HCT116 (cell line): ENCODE data around the gene RNF10. TPM values are rescaled to one million over a fixed set of nuclear protein-coding genes. Genes with fewer than 3 reads are reported as not detected.

Source experiments
- ATAC-seq: fragments of 200-7000 bp; cut with Tn5 transposase; 2 replicates; pipeline ENCODE4 v1.9.1; 2020; ENCODE audit warnings: mild to moderate bottlenecking, moderate library complexity
- BruUV-seq: library from RNA; stranded (reverse); fragments of 400-500 nt; replicated peaks from 2 replicates; lab custom pipeline; 2021; lab: Mats Ljungman, UMichigan
- CTCF ChIA-PET: fragments of 300-600 bp; sonication (Branson Sonifier 250); formaldehyde crosslinking; loops from one replicate; lab custom pipeline; 2021; ENCODE audit warnings: antibody characterized with exemption; lab: Charles Lee
- POLR2A ChIA-PET: fragments of 300-600, 350-600 bp; sonication (Branson Sonifier 250); formaldehyde crosslinking; loops from one replicate; lab custom pipeline; 2021; ENCODE audit warnings: antibody characterized with exemption; lab: Charles Lee
- RAD21 ChIA-PET, 2 experiments: fragments of 300-600 bp; sonication (Branson Sonifier 250); formaldehyde crosslinking; loops; one replicate each; lab custom pipeline; 2023; ENCODE audit warnings: low total read pairs in 2 of 2; ENCODE audit not compliant: uncharacterized antibody in 2 of 2, unreplicated experiment in 2 of 2, low non-redundant PET in 1 of 2; lab: Charles Lee
- DNase-seq: peaks from one replicate; pipeline ENCODE4 v3.0.0-alpha.2; 2010; ENCODE audit warnings: low read depth, low spot score
- H2AFZ ChIP-seq: fragments of 200-600 bp; shearing (Covaris generic), sonication (generic); 2 replicates; pipeline ENCODE4 v1.6.1; 2017; ENCODE audit warnings: low read depth, mixed run types, mixed read lengths, antibody characterized with exemption, low read length; ENCODE audit not compliant: poor library complexity, severe bottlenecking
- H3K27ac ChIP-seq: 2 replicates; pipeline ENCODE4 v1.5.1; 2012; ENCODE audit warnings: low read depth, low read length
- H3K27me3 ChIP-seq: fragments of 200-600 bp; sonication (generic); 2 replicates; pipeline ENCODE4 v1.6.1; 2016; ENCODE audit warnings: mixed run types, low read length, mixed read lengths; ENCODE audit not compliant: insufficient read depth
- H3K36me3 ChIP-seq, 2 experiments: fragments of 200-500 bp in 1 of 2; fragments of 200-600 bp in 1 of 2; sonication (Bioruptor generic) in 1 of 2; sonication (generic) in 1 of 2; 2 replicates each; pipeline versions ENCODE4 v1.5.1 to v1.6.1; 2014 to 2016; ENCODE audit warnings: low read length in 2 of 2, inconsistent platforms in 1 of 2, mixed read lengths in 1 of 2, mixed run types in 1 of 2; ENCODE audit not compliant: insufficient read depth in 2 of 2, control insufficient read depth in 1 of 2
- H3K4me1 ChIP-seq, 2 experiments: fragments of 200-600 bp in 1 of 2; sonication (generic) in 1 of 2; 2 replicates each; pipeline versions ENCODE4 v1.5.1 to v1.6.1; 2012 to 2017; ENCODE audit warnings: low read length in 2 of 2, inconsistent platforms in 1 of 2, mild to moderate bottlenecking in 1 of 2, mixed read lengths in 1 of 2, mixed run types in 1 of 2, moderate library complexity in 1 of 2; ENCODE audit not compliant: insufficient read depth in 2 of 2, control insufficient read depth in 1 of 2
- H3K4me2 ChIP-seq: fragments of 200-600 bp; sonication (generic); 2 replicates; pipeline ENCODE4 v1.6.1; 2017; ENCODE audit warnings: mixed run types, low read length, mixed read lengths
- H3K4me3 ChIP-seq, 2 experiments: fragments of 200-600 bp in 1 of 2; sonication (generic) in 1 of 2; replicated peaks in 1 of 2; 2 replicates each; pipeline ENCODE4 v1.5.1; 2011 to 2016; ENCODE audit warnings: low read length in 2 of 2, control low read depth in 1 of 2, low read depth in 1 of 2, mild to moderate bottlenecking in 1 of 2, mixed read lengths in 1 of 2, mixed run types in 1 of 2
- H3K79me2 ChIP-seq: fragments of 200-600 bp; sonication (generic); 2 replicates; pipeline ENCODE4 v1.6.1; 2017; ENCODE audit warnings: mild to moderate bottlenecking, mixed run types, low read length, moderate library complexity, mixed read lengths; ENCODE audit not compliant: insufficient read depth
- H3K9ac ChIP-seq: fragments of 200-600 bp; sonication (generic); 2 replicates; pipeline ENCODE4 v1.6.1; 2016; ENCODE audit warnings: low read length, mixed read lengths
- H3K9me2 ChIP-seq: fragments of 200-600 bp; sonication (generic), shearing (Covaris generic); 2 replicates; pipeline ENCODE4 v1.6.1; 2017; ENCODE audit warnings: mixed run types, mild to moderate bottlenecking, moderate library complexity; ENCODE audit not compliant: insufficient read depth
- H3K9me3 ChIP-seq, 2 experiments: fragments of 200-500 bp in 1 of 2; fragments of 200-600 bp in 1 of 2; sonication (Bioruptor generic) in 1 of 2; sonication (generic) in 1 of 2; 2 replicates each; pipeline ENCODE4 v1.6.1; 2014 to 2017; ENCODE audit warnings: low read length in 2 of 2, mixed read lengths in 2 of 2, inconsistent platforms in 1 of 2, low read depth in 1 of 2, mild to moderate bottlenecking in 1 of 2, mixed run types in 1 of 2, moderate library complexity in 1 of 2; ENCODE audit not compliant: control insufficient read depth in 1 of 2, insufficient read depth in 1 of 2
- H4K20me1 ChIP-seq: fragments of 200-600 bp; sonication (generic), shearing (Covaris generic); 2 replicates; pipeline ENCODE4 v1.6.1; 2017; ENCODE audit warnings: mixed run types, mild to moderate bottlenecking, moderate library complexity; ENCODE audit not compliant: insufficient read depth
- ATF3 ChIP-seq: IDR thresholded peaks from 2 replicates; pipeline ENCODE4 v1.6.1; 2012
- CEBPB ChIP-seq: IDR thresholded peaks from 2 replicates; pipeline ENCODE4 v1.6.1; 2012; ENCODE audit warnings: low read depth
- ELF1 ChIP-seq: IDR thresholded peaks from 2 replicates; pipeline ENCODE4 v1.6.1; 2012; ENCODE audit warnings: low read depth, borderline replicate concordance
- EZH2 ChIP-seq: fragments of 200-600 bp; sonication (generic); IDR thresholded peaks from 2 replicates; pipeline ENCODE4 v1.6.1; 2017; ENCODE audit warnings: antibody characterized with exemption, mixed run types
- EZH2phosphoT487 ChIP-seq: fragments of 200-600 bp; IDR thresholded peaks from 2 replicates; pipeline ENCODE4 v1.6.1; 2018; ENCODE audit warnings: antibody characterized with exemption, borderline replicate concordance
- JUND ChIP-seq: IDR thresholded peaks from 2 replicates; pipeline ENCODE4 v1.6.1; 2012
- REST ChIP-seq: IDR thresholded peaks from 2 replicates; pipeline ENCODE4 v1.6.1; 2012; ENCODE audit warnings: low read depth
- SIN3A ChIP-seq: IDR thresholded peaks from 2 replicates; pipeline ENCODE4 v1.6.1; 2012; ENCODE audit warnings: low read depth
- SP1 ChIP-seq: IDR thresholded peaks from 2 replicates; pipeline ENCODE4 v1.6.1; 2012; ENCODE audit warnings: low read depth
- TCF7L2 ChIP-seq: IDR thresholded peaks from 2 replicates; pipeline ENCODE4 v1.7.0; 2011; ENCODE audit warnings: borderline replicate concordance, inconsistent platforms; ENCODE audit not compliant: insufficient read depth, insufficient read length; ENCODE audit errors: extremely low read depth
- YY1 ChIP-seq: IDR thresholded peaks from 2 replicates; pipeline ENCODE4 v1.6.1; 2011; ENCODE audit warnings: low read length, low read depth, moderate library complexity, mild to moderate bottlenecking; ENCODE audit not compliant: insufficient replicate concordance; ENCODE audit errors: extremely low read depth
- ZBTB33 ChIP-seq: IDR thresholded peaks from 2 replicates; pipeline ENCODE4 v1.6.1; 2011; ENCODE audit warnings: mild to moderate bottlenecking, low read length, moderate library complexity; ENCODE audit not compliant: insufficient replicate concordance; ENCODE audit errors: extremely low read depth
- ZNF274 ChIP-seq: fragments of 200-500 bp; sonication (Bioruptor generic); IDR thresholded peaks from 2 replicates; pipeline ENCODE4 v1.6.1; 2014; ENCODE audit warnings: mild to moderate bottlenecking, low read depth, low read length, inconsistent platforms
- intact Hi-C: fragments of 100-400 bp; cut with micrococcal nuclease; formaldehyde crosslinking; loops from 2 replicates; pipeline ENCODE4 v1.10.0; 2022
- total RNA-seq: library from RNA; stranded (reverse); gene quantifications from one replicate; pipeline ENCODE4 v1.2.1, GENCODE V29; 2021; ENCODE audit not compliant: unreplicated experiment
- TF ChIP-seq, protein P1 (sequence below), 3 experiments: fragments of 200-600 bp in 1 of 3; sonication (generic) in 1 of 3; IDR thresholded peaks in 2 of 3; conservative IDR thresholded peaks in 1 of 3; 2 replicates each; pipeline ENCODE4 v1.5.1; 2012 to 2017; ENCODE audit warnings: low read depth in 2 of 3, low read length in 2 of 3, antibody characterized with exemption in 1 of 3, borderline replicate concordance in 1 of 3, control low read depth in 1 of 3, mild to moderate bottlenecking in 1 of 3, mixed read lengths in 1 of 3, mixed run types in 1 of 3, moderate library complexity in 1 of 3; ENCODE audit not compliant: insufficient read depth in 1 of 3

The RNF10 gene
- total RNA-seq, 1 experiment from 2014 or later: 141 TPM

GRCh38 chr12:120490833-120491512 lies 43.2 kb upstream of the RNF10 start:
- no peaks in the 10 kb centered on the region; a peak in 2 of 4 replicates for H3K36me3 ChIP-seq
- ChIA-PET CTCF (no interaction called here), POLR2A (no interaction called here), RAD21 (no interaction called here)
- peaks cover 14% of the 10 kb centered on the region; the same call in 1 of the 2 replicates for H3K79me2 ChIP-seq
- no peak overlapping the region for H3K27ac ChIP-seq
- peaks cover 3 to 7% of the 10 kb centered on the region in 2 experiments; a peak in 2 of 4 replicates for H3K4me1 ChIP-seq
- no peaks in the 10 kb centered on the region for H3K9me2 ChIP-seq
- no peaks in the 10 kb centered on the region for H3K9me3 ChIP-seq
- no TSS peak for BruUV-seq
- TF ChIP-seq EZH2phosphoT487 (no peak), ATF3 (no peak), JUND (no peak), REST (no peak), TCF7L2 (no peak), YY1 (no peak), SP1 (no peak), EZH2 (no peak), ELF1 (no peak), ZNF274 (no peak), CEBPB (no peak), ZBTB33 (no peak), SIN3A (no peak)
- TF ChIP-seq, protein P1, sequence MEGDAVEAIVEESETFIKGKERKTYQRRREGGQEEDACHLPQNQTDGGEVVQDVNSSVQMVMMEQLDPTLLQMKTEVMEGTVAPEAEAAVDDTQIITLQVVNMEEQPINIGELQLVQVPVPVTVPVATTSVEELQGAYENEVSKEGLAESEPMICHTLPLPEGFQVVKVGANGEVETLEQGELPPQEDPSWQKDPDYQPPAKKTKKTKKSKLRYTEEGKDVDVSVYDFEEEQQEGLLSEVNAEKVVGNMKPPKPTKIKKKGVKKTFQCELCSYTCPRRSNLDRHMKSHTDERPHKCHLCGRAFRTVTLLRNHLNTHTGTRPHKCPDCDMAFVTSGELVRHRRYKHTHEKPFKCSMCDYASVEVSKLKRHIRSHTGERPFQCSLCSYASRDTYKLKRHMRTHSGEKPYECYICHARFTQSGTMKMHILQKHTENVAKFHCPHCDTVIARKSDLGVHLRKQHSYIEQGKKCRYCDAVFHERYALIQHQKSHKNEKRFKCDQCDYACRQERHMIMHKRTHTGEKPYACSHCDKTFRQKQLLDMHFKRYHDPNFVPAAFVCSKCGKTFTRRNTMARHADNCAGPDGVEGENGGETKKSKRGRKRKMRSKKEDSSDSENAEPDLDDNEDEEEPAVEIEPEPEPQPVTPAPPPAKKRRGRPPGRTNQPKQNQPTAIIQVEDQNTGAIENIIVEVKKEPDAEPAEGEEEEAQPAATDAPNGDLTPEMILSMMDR (IDR thresholded peaks at IDR 0.05 in 2 of 3, conservative IDR thresholded peaks at IDR 0.05 in 1 of 3; ENCODE audit: borderline replicate concordance in 1 of 3, insufficient read depth in 1 of 3, low read depth in 2 of 3, low read length in 2 of 3): no peak
- intact Hi-C loops: no loop called here
- ATAC-seq (no peak), DNase-seq (no peak)
- no peak overlapping the region for H3K4me2 ChIP-seq
- H2AFZ ChIP-seq: no peak overlapping the region
- H3K27me3 ChIP-seq: no peaks in the 10 kb centered on the region
- H4K20me1 ChIP-seq: no peaks in the 10 kb centered on the region
- no peak overlapping the region for H3K4me3 ChIP-seq
- H3K9ac ChIP-seq: no peak overlapping the region
